ENCODE data around the gene SPPL3. TPM values are rescaled to one million over a fixed set of nuclear protein-coding genes. Genes with fewer than 3 reads are reported as not detected.

The SPPL3 gene
- total and polyA plus RNA-seq, 8 donors, result 5.0 to 63.4 (median 18.0) TPM

GRCh38 chr12:120874547-120875245 is 29.5 kb downstream of the SPPL3 start:
- Histone ChIP-seq H3K4me1 (peaks cover 3 to 50% (median 26%) of the 10 kb centered on the region in 4 donors), H3K27ac (no peak overlapping the region), H3K4me3 (no peak overlapping the region), H3K9me3 (no peaks in the 10 kb centered on the region), H3K27me3 (no peaks in the 10 kb centered on the region), H3K36me3 (no peaks in the 10 kb centered on the region)
- TF ChIP-seq POLR2A (IDR thresholded peaks at IDR 0.05), result no peak
- TF ChIP-seq CTCF (IDR thresholded peaks at IDR 0.05), result no peak
- TF ChIP-seq POLR2AphosphoS5 (IDR thresholded peaks at IDR 0.05), result no peak
- no peak for TF ChIP-seq EP300 (IDR thresholded peaks at IDR 0.05)
- intact Hi-C loops (cut with DNase I; ENCODE audit: low total_unique reads), result no loop called here
- no peak for DNase-seq
- WGBS, 5 donors, result 84 to 95% (median 93%) methylated on average over 5 of the region's 5 CpGs

GRCh38 chr12:120873226-120873625 is 30.9 kb downstream of the SPPL3 start:
- intact Hi-C loops (cut with DNase I; ENCODE audit: low total_unique reads), result no loop called here
- Histone ChIP-seq H3K9me3 (no peaks in the 10 kb centered on the region), H3K36me3 (no peaks in the 10 kb centered on the region), H3K4me3 (no peak overlapping the region), H3K27me3 (no peaks in the 10 kb centered on the region), H3K4me1 (peaks cover 3 to 43% (median 24%) of the 10 kb centered on the region in 4 donors), H3K27ac (no peak overlapping the region)
- no peak for DNase-seq
- TF ChIP-seq POLR2A (IDR thresholded peaks at IDR 0.05) (no peak), POLR2AphosphoS5 (IDR thresholded peaks at IDR 0.05) (no peak), CTCF (IDR thresholded peaks at IDR 0.05) (no peak), EP300 (IDR thresholded peaks at IDR 0.05) (no peak)
- 77 to 90% (median 86%) methylated on average over 4 of the region's 4 CpGs for WGBS, 5 donors

- no peak for TF ChIP-seq POLR2AphosphoS5 (IDR thresholded peaks at IDR 0.05)
- TF ChIP-seq EP300 (IDR thresholded peaks at IDR 0.05), result no peak
- TF ChIP-seq POLR2A (IDR thresholded peaks at IDR 0.05), result no peak
- no peak for TF ChIP-seq CTCF (IDR thresholded peaks at IDR 0.05)
- intact Hi-C loops (cut with DNase I; ENCODE audit: low total_unique reads), result no loop called here
- Histone ChIP-seq H3K4me1 (peaks cover 3 to 43% (median 24%) of the 10 kb centered on the region in 4 donors), H3K4me3 (no peak overlapping the region), H3K27ac (no peak overlapping the region), H3K36me3 (peaks cover 0 to 6% (median 4%) of the 10 kb centered on the region in 4 donors), H3K27me3 (no peaks in the 10 kb centered on the region), H3K9me3 (no peaks in the 10 kb centered on the region)
- no peak for DNase-seq
- 54 to 70% (median 62%) methylated on average over 5 of the region's 5 CpGs for WGBS, 5 donors
Observed at GRCh38 chr12:120872487-120872886, 31.7 kb downstream of the SPPL3 start.

- TF ChIP-seq CTCF (IDR thresholded peaks at IDR 0.05), result no peak
- TF ChIP-seq POLR2A (IDR thresholded peaks at IDR 0.05), result no peak
- TF ChIP-seq EP300 (IDR thresholded peaks at IDR 0.05), result no peak
- TF ChIP-seq POLR2AphosphoS5 (IDR thresholded peaks at IDR 0.05), result no peak
- WGBS, 5 donors, result 95 to 100% (median 100%) methylated on average over 1 of the region's 1 CpG
- H3K36me3 ChIP-seq, result peaks cover 0 to 6% (median 4%) of the 10 kb centered on the region in 4 donors
- H3K4me3 ChIP-seq, result no peak overlapping the region
- no peaks in the 10 kb centered on the region for H3K9me3 ChIP-seq
- H3K4me1 ChIP-seq, result peaks cover 2 to 46% (median 23%) of the 10 kb centered on the region in 4 donors
- no peak overlapping the region for H3K27ac ChIP-seq
- intact Hi-C loops (cut with DNase I; ENCODE audit: low total_unique reads), result no loop called here
- H3K27me3 ChIP-seq, result no peaks in the 10 kb centered on the region
- DNase-seq, result no peak
Observed at GRCh38 chr12:120870415-120870814, 33.7 kb downstream of the SPPL3 start.

All from stomach (tissue), 9 donors.